ENCODE data around the gene MT1E.
A peak's percentile ranks its signal among the peaks of the same experiment; 100 is the strongest.

MT1E gene

GRCh38 chr16:56626685-56627084 is 1.1 kb downstream of the MT1E start:
- no peak for TF ChIP-seq CTCF (IDR thresholded peaks at IDR 0.05; ENCODE audit: insufficient read depth, low read depth, low read length, missing control alignments)
- peak overlapping the region; percentile 87 for H3K4me3 ChIP-seq (ENCODE audit: low read length)
- DNase-seq (ENCODE audit: low read depth), result no peak

- peak; percentile 36 for DNase-seq (ENCODE audit: low read depth)
- no peak overlapping the region for H3K4me3 ChIP-seq (ENCODE audit: low read length)
- no peak for TF ChIP-seq CTCF (IDR thresholded peaks at IDR 0.05; ENCODE audit: insufficient read depth, low read depth, low read length, missing control alignments)
Measured at GRCh38 chr16:56628486-56629350, 3.1 kb downstream of the MT1E start.

- no peak for TF ChIP-seq CTCF (IDR thresholded peaks at IDR 0.05; ENCODE audit: insufficient read depth, low read depth, low read length, missing control alignments)
- no peak overlapping the region for H3K4me3 ChIP-seq (ENCODE audit: low read length)
- no peak for DNase-seq (ENCODE audit: low read depth)
Measured at GRCh38 chr16:56629531-56629930, 4.0 kb downstream of the MT1E start.

- TF ChIP-seq CTCF (IDR thresholded peaks at IDR 0.05; ENCODE audit: insufficient read depth, low read depth, low read length, missing control alignments), result no peak
- H3K4me3 ChIP-seq (ENCODE audit: low read length), result no peak overlapping the region
- DNase-seq (ENCODE audit: low read depth), result no peak
Measured at GRCh38 chr16:56630134-56630533, 4.6 kb downstream of the MT1E start.

DNA sequence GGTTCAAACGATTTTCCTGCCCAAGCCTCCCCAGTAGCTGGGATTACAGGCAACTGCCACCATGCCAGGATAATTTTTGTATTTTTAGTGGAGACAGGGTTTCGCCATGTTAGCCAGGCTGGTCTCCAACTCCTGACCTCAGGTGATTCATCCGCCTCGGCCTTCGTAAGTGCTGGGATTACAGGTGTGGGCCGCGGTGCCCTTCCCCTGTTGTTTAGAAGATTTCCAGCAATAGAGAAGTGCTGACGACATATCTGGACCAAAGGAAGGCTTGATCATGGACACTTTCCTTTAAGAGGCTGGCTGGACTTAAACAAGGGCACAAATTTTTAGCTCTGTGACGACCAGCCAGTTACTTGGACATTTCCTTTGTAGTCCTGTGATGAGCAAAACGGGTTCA is 5.6 kb downstream of the MT1E start:
- no peak for DNase-seq (ENCODE audit: low read depth)
- no peak for TF ChIP-seq CTCF (IDR thresholded peaks at IDR 0.05; ENCODE audit: insufficient read depth, low read depth, low read length, missing control alignments)
- H3K4me3 ChIP-seq (ENCODE audit: low read length), result no peak overlapping the region

DNA sequence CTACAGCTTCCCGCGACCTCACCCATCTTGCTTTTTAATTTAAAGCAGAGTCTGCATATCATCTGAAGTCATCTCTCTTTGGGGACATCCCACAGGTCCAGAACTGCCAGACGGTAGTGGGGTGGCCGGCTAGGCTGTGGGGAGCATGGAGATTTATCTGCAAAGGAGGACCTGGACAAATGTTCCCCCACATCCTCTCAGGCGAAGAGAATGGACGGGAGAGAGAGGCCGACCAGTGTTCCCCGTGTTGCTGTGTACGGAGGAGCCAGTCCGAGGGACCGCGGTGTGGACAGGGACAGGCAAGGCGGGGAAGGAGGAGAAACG is 6.2 kb downstream of the MT1E start:
- no peak for TF ChIP-seq CTCF (IDR thresholded peaks at IDR 0.05; ENCODE audit: insufficient read depth, low read depth, low read length, missing control alignments)
- no peak for DNase-seq (ENCODE audit: low read depth)
- H3K4me3 ChIP-seq (ENCODE audit: low read length), result peak overlapping the region; percentile 30
